SK-N-SH treated with all-trans-retinoic acid at 6 μM for 48 hours (cell line): ENCODE results near the gene SLC6A8.

Source experiments
- ATAC-seq: fragments of 200-7000 bp; cut with Tn5 transposase; 3 replicates; pipeline ENCODE4 v1.9.1; 2020; ENCODE audit warnings: mild to moderate bottlenecking, moderate library complexity
- ARNTL ChIP-seq: fragments of 450-650 bp; formaldehyde crosslinking; IDR thresholded peaks from 2 replicates; pipeline ENCODE4 v1.5.0; 2020; ENCODE audit warnings: low read depth, mild to moderate bottlenecking, moderate library complexity, borderline replicate concordance
- CREB5 ChIP-seq: fragments of 250-450 bp; sonication (Bioruptor Pico); IDR thresholded peaks from 2 replicates; pipeline ENCODE4 v1.5.1; 2020; ENCODE audit warnings: low read depth, mild to moderate bottlenecking, moderate library complexity
- CSDC2 ChIP-seq: fragments of 250-450 bp; sonication (Bioruptor Pico); IDR thresholded peaks from 2 replicates; pipeline ENCODE4 v1.5.0; 2020; ENCODE audit warnings: mild to moderate bottlenecking, moderate library complexity
- CSRNP3 ChIP-seq: fragments of 250-450 bp; sonication (Bioruptor Pico); IDR thresholded peaks from 2 replicates; pipeline ENCODE4 v1.5.1; 2021; ENCODE audit warnings: mild to moderate bottlenecking, moderate library complexity
- ISL1 ChIP-seq: fragments of 250-450 bp; sonication (Bioruptor Pico); IDR thresholded peaks from 2 replicates; pipeline ENCODE4 v2.1.2; 2022; ENCODE audit warnings: mild to moderate bottlenecking, moderate library complexity
- OSR1 ChIP-seq: fragments of 250-450 bp; sonication (Bioruptor Pico); IDR thresholded peaks from 2 replicates; pipeline ENCODE4 v1.8.0; 2022; ENCODE audit warnings: moderate library complexity, mild to moderate bottlenecking, inconsistent platforms
- PATZ1 ChIP-seq: fragments of 250-450 bp; sonication (Bioruptor Pico); IDR thresholded peaks from 2 replicates; pipeline ENCODE4 v1.8.0; 2020; ENCODE audit warnings: mild to moderate bottlenecking, moderate library complexity, borderline replicate concordance
- POU6F1 ChIP-seq: fragments of 250-450 bp; sonication (Bioruptor Pico); IDR thresholded peaks from 2 replicates; pipeline ENCODE4 v1.8.0; 2021; ENCODE audit warnings: low read depth, mild to moderate bottlenecking, moderate library complexity, borderline replicate concordance
- PPARA ChIP-seq: fragments of 250-450 bp; sonication (Bioruptor Pico); IDR thresholded peaks from 2 replicates; pipeline ENCODE4 v1.5.0; 2020; ENCODE audit warnings: mild to moderate bottlenecking, borderline replicate concordance
- RARB ChIP-seq: fragments of 250-450 bp; sonication (Bioruptor Pico); IDR thresholded peaks from 2 replicates; pipeline ENCODE4 v1.8.0; 2021; ENCODE audit warnings: mild to moderate bottlenecking, moderate library complexity
- SNAI2 ChIP-seq: fragments of 250-450 bp; sonication (Bioruptor Pico); IDR thresholded peaks from 2 replicates; pipeline ENCODE4 v1.5.0; 2020; ENCODE audit warnings: mild to moderate bottlenecking, moderate library complexity
- TOX ChIP-seq: fragments of 250-450 bp; sonication (Bioruptor Pico); IDR thresholded peaks from 2 replicates; pipeline ENCODE4 v1.8.0; 2021; ENCODE audit warnings: mild to moderate bottlenecking, moderate library complexity, borderline replicate concordance
- TSHZ2 ChIP-seq: fragments of 250-450 bp; sonication (Bioruptor Pico); IDR thresholded peaks from 2 replicates; pipeline ENCODE4 v1.5.0; 2020; ENCODE audit warnings: mild to moderate bottlenecking, moderate library complexity
- ZC3H10 ChIP-seq: fragments of 250-450 bp; sonication (Bioruptor Pico); IDR thresholded peaks from 2 replicates; pipeline ENCODE4 v1.5.1; 2021; ENCODE audit warnings: mild to moderate bottlenecking, moderate library complexity
- ZFP3 ChIP-seq: fragments of 250-450 bp; sonication (Bioruptor Pico); IDR thresholded peaks from 2 replicates; pipeline ENCODE4 v1.5.0; 2020; ENCODE audit warnings: mild to moderate bottlenecking, moderate library complexity
- ZFP30 ChIP-seq: fragments of 450-650 bp; formaldehyde crosslinking; IDR thresholded peaks from 2 replicates; pipeline ENCODE4 v1.5.0; 2022; ENCODE audit warnings: mild to moderate bottlenecking, moderate library complexity
- ZNF70 ChIP-seq: fragments of 450-650 bp; formaldehyde crosslinking; IDR thresholded peaks from 2 replicates; pipeline ENCODE4 v1.5.0; 2020; ENCODE audit warnings: mild to moderate bottlenecking, moderate library complexity
- ZNF8 ChIP-seq: fragments of 450-650 bp; formaldehyde crosslinking; IDR thresholded peaks from 2 replicates; pipeline ENCODE4 v1.5.0; 2020; ENCODE audit warnings: mild to moderate bottlenecking, moderate library complexity

SLC6A8 gene

GRCh38 chrX:153662266-153662665, 25.5 kb upstream of the SLC6A8 start:
- TF ChIP-seq CSRNP3 (CRISPR knock-in tag): no peak
- no peak for TF ChIP-seq PATZ1 (CRISPR knock-in tag)
- TF ChIP-seq ZNF8 (CRISPR knock-in tag): no peak
- TF ChIP-seq ZFP3 (CRISPR knock-in tag): no peak
- TF ChIP-seq, all 23 proteins: peak for 0
- no peak for ATAC-seq

GRCh38 chrX:153665726-153666306, 21.9 kb upstream of the SLC6A8 start:
- no peak for ATAC-seq
- TF ChIP-seq OSR1 (CRISPR knock-in tag) (no peak), ARNTL (CRISPR knock-in tag) (no peak), ISL1 (no peak), ZFP30 (CRISPR knock-in tag) (no peak), SNAI2 (CRISPR knock-in tag) (no peak), RARB (CRISPR knock-in tag) (no peak), CSDC2 (CRISPR knock-in tag) (no peak), PATZ1 (CRISPR knock-in tag) (no peak), PPARA (CRISPR knock-in tag) (no peak), TSHZ2 (no peak), ZNF70 (CRISPR knock-in tag) (no peak), TOX (CRISPR knock-in tag) (no peak), ZC3H10 (CRISPR knock-in tag) (no peak), ZFP3 (CRISPR knock-in tag) (no peak), CREB5 (CRISPR knock-in tag) (no peak), ZNF8 (CRISPR knock-in tag) (no peak)

GRCh38 chrX:153667281-153667955, 20.3 kb upstream of the SLC6A8 start:
- TF ChIP-seq ZNF8 (CRISPR knock-in tag) (no peak), ZFP3 (CRISPR knock-in tag) (no peak)
- ATAC-seq: peak; percentile 9

GRCh38 chrX:153667956-153668396, 19.8 kb upstream of the SLC6A8 start:
- no peak for TF ChIP-seq ZNF70 (CRISPR knock-in tag)
- no peak for TF ChIP-seq POU6F1
- TF ChIP-seq, all 23 proteins: peak for 0
- peak; percentile 91 for ATAC-seq
